Measurements from ENCODE around the gene BUD13.

Gene BUD13

DNA sequence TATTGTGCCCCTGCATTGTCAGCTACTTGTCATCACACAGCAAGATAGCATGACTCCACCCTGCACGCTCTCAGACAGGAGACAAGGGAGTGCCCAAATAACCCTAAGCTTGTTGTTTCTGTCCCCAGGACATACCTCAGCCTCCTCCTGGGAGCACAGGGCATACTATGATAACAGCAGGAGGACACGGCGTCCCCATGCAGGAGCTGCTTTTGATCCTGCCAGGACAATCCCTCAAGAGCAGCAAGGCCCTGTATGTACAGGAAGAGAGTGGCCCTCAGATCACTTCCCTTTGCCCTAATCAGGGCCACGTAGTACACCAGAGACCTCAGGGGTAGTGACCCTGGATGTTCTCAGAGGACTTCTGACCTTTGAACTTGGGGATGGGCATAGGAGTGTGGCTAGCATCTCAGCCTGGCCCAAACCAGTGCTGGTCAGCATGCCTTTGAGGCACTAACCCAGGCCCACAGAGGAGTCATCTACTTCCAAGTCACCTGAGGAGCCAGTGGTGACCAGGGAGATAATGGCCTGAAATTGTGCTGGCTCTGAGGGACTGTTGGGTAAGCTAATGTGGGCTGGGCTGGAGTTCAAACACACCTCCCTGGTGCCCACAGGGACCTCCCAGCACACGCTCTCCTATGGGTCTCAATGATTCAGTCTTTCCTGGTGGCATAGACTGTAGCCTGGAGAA lies 41.1 kb upstream of the BUD13 start:
- Histone ChIP-seq H3K4me3 (ENCODE audit: low read depth in 1 of 2, low read length in 1 of 2) (no peak overlapping the region), H3K27me3 (no peaks in the 10 kb centered on the region), H3K27ac (no peak overlapping the region), H3K4me1 (ENCODE audit: control insufficient read depth in 1 of 2, insufficient read depth in 1 of 2, low read depth in 1 of 2, low read length in 1 of 2) (no peaks in the 10 kb centered on the region), H3K9me3 (no peaks in the 10 kb centered on the region), H3K36me3 (no peaks in the 10 kb centered on the region)
- TF ChIP-seq, protein P1, sequence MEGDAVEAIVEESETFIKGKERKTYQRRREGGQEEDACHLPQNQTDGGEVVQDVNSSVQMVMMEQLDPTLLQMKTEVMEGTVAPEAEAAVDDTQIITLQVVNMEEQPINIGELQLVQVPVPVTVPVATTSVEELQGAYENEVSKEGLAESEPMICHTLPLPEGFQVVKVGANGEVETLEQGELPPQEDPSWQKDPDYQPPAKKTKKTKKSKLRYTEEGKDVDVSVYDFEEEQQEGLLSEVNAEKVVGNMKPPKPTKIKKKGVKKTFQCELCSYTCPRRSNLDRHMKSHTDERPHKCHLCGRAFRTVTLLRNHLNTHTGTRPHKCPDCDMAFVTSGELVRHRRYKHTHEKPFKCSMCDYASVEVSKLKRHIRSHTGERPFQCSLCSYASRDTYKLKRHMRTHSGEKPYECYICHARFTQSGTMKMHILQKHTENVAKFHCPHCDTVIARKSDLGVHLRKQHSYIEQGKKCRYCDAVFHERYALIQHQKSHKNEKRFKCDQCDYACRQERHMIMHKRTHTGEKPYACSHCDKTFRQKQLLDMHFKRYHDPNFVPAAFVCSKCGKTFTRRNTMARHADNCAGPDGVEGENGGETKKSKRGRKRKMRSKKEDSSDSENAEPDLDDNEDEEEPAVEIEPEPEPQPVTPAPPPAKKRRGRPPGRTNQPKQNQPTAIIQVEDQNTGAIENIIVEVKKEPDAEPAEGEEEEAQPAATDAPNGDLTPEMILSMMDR (IDR thresholded peaks at IDR 0.05): no peak

DNA sequence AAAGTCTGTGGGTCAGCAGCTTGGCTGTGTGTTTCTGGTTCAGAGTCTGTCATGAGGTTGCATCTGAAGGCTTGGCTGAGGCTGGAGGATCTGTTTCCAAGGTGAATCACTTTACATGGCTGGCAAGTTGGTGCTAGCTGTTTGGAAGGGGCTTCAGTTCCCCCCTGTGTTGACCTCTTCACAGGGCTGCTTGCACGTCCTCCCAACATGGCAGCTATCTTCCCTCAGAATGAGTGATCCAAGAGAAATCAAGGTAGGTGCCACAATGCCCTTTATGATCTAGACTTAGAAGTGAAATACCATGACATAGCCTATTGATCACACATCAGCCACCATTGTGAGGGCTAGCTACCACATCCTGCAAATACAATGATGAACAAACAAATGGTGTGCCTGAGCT lies 40.4 kb upstream of the BUD13 start:
- Histone ChIP-seq H3K27ac (no peak overlapping the region), H3K4me3 (ENCODE audit: low read depth in 1 of 2, low read length in 1 of 2) (no peak overlapping the region), H3K27me3 (no peaks in the 10 kb centered on the region), H3K9me3 (no peaks in the 10 kb centered on the region), H3K36me3 (no peaks in the 10 kb centered on the region), H3K4me1 (ENCODE audit: control insufficient read depth in 1 of 2, insufficient read depth in 1 of 2, low read depth in 1 of 2, low read length in 1 of 2) (no peaks in the 10 kb centered on the region)
- TF ChIP-seq, protein P1 (IDR thresholded peaks at IDR 0.05): no peak

DNA sequence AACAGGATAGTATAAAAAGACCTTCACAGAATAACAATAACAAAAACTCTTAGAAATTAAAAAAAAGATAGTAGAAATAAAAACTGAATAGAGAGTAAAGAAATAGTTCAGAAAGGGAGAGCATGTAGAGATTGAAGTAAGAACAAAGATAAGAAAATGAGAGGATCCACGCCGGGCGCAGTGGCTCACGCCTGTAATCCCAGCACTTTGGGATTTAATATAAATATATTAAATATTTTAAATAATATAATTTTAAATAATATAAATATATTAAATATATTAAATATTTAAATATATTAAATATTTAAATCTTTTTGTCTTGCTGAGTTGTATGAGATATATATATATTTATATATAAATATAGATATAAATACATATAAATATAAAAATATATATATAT lies 39.3 kb upstream of the BUD13 start:
- Histone ChIP-seq H3K4me3 (ENCODE audit: low read depth in 1 of 2, low read length in 1 of 2) (no peak overlapping the region), H3K27ac (no peak overlapping the region), H3K27me3 (no peaks in the 10 kb centered on the region), H3K36me3 (no peaks in the 10 kb centered on the region), H3K9me3 (no peaks in the 10 kb centered on the region), H3K4me1 (ENCODE audit: control insufficient read depth in 1 of 2, insufficient read depth in 1 of 2, low read depth in 1 of 2, low read length in 1 of 2) (no peaks in the 10 kb centered on the region)
- TF ChIP-seq, protein P1 (IDR thresholded peaks at IDR 0.05): no peak

DNA sequence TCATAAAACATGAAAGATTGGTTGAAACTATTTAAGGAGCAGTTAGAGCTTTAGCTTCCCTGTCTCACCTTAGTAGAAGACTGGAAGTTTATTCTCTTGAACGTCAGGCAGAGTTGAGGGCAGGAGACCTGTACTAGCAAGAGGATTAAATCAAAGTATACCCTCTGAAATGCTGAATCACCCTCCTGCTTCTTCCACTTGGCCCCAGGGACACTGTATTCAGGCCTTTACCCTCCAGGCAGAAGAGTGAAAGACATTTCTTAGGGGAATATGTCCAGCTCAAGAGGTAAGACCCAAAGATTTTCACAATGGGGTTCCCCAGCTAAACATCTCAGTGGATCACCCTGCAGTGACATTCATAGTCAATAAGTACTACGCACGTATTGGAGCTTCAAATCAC lies 38.4 kb upstream of the BUD13 start:
- no peaks in the 10 kb centered on the region for H3K27me3 ChIP-seq
- no peaks in the 10 kb centered on the region for H3K36me3 ChIP-seq
- TF ChIP-seq, protein P1 (IDR thresholded peaks at IDR 0.05): no peak
- H3K4me1 ChIP-seq (ENCODE audit: control insufficient read depth in 1 of 2, insufficient read depth in 1 of 2, low read depth in 1 of 2, low read length in 1 of 2): no peaks in the 10 kb centered on the region
- H3K9me3 ChIP-seq: no peaks in the 10 kb centered on the region
- no peak overlapping the region for H3K27ac ChIP-seq
- no peak overlapping the region for H3K4me3 ChIP-seq (ENCODE audit: low read depth in 1 of 2, low read length in 1 of 2)

DNA sequence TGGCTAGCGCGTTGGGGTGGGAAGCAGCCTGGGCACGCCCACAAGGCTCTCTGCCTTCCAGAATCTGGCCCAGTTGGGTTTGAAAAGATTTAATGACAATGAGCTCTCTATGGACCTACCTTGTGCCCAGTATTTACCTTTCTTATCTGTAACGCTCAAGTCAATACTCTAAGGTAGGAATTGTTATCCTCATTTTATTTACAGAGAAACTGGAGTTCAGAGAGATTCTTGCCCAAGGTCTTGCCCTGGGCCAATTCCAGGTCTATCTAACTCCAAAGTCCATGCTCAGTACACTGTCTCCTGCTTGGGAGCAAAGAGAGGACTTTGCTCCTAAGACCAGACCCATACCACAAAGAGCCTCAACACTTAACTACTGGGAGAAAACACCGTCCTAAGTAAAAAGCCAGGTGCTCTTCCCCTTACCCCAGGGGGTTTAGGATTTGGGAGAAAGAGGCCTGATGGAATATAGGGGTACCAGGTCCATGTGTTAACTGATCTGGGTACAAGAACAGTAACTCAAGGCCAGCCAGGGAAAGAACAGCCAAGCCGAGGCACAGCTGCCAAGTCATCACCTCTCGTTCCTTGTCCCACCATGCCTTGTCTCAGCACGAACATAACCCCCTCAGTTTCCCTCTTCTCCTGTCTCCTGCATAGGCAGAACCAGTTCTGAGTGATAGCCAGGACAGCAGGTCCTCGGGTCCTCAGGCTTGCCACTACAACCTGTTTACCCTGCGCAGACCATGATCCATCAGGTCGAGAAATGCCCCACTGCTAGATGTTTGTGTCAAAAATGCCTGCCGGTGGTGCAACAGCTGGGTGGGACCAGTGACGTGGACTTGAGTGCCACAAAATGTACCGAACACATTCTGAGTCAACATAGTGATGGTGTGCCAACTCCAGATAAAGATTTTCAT lies 35.7 kb upstream of the BUD13 start:
- TF ChIP-seq, protein P1 (IDR thresholded peaks at IDR 0.05): no peak
- no peak overlapping the region for H3K4me3 ChIP-seq (ENCODE audit: low read depth in 1 of 2, low read length in 1 of 2)
- no peaks in the 10 kb centered on the region for H3K9me3 ChIP-seq
- no peaks in the 10 kb centered on the region for H3K4me1 ChIP-seq (ENCODE audit: control insufficient read depth in 1 of 2, insufficient read depth in 1 of 2, low read depth in 1 of 2, low read length in 1 of 2)
- H3K27me3 ChIP-seq: no peaks in the 10 kb centered on the region
- H3K36me3 ChIP-seq: no peaks in the 10 kb centered on the region
- no peak overlapping the region for H3K27ac ChIP-seq

All from neutrophil (primary cell).